Neural progenitor cell (in vitro differentiated cells): ENCODE results near the gene VEPH1.

Experiments
- EZH2phosphoT487 ChIP-seq: fragments of 200-600 bp; sonication (generic); IDR thresholded peaks from 2 replicates; pipeline ENCODE4 v1.6.1; 2017; ENCODE audit warnings: antibody characterized with exemption
- TF ChIP-seq, protein P1 (sequence below): fragments of 200-600 bp; sonication (generic); IDR thresholded peaks from 2 replicates; pipeline ENCODE4 v1.5.1; 2017; ENCODE audit warnings: antibody characterized with exemption, mild to moderate bottlenecking

DNA sequence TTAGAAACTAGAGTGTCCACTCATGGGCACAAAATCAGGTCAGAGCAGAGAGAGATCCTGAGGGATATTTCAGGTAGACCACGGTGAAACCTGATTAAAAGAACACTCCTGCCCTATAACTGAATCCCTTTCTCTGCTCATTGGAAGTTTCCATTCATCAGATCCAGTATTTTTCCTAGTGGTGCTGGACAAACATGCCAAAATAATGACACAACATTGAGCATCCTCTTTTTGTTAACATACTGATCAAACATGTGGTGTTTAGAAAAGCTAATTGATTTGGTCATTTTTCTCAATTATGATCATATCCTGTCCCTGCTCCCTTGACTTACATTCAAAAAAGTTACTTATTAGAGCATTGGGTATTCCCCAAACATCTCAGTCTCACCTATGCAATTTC is 39.4 kb downstream of the VEPH1 start:
- TF ChIP-seq, protein P1, sequence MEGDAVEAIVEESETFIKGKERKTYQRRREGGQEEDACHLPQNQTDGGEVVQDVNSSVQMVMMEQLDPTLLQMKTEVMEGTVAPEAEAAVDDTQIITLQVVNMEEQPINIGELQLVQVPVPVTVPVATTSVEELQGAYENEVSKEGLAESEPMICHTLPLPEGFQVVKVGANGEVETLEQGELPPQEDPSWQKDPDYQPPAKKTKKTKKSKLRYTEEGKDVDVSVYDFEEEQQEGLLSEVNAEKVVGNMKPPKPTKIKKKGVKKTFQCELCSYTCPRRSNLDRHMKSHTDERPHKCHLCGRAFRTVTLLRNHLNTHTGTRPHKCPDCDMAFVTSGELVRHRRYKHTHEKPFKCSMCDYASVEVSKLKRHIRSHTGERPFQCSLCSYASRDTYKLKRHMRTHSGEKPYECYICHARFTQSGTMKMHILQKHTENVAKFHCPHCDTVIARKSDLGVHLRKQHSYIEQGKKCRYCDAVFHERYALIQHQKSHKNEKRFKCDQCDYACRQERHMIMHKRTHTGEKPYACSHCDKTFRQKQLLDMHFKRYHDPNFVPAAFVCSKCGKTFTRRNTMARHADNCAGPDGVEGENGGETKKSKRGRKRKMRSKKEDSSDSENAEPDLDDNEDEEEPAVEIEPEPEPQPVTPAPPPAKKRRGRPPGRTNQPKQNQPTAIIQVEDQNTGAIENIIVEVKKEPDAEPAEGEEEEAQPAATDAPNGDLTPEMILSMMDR = no peak
- no peak for TF ChIP-seq EZH2phosphoT487
